Right lobe of liver (tissue), 6 donors: ENCODE results near the gene EVL. TPM values are rescaled to one million over a fixed set of nuclear protein-coding genes. Genes with fewer than 3 reads are reported as not detected.

Experiments
- ATAC-seq, 4 donors: fragments of 200-7000 bp; cut with Tn5 transposase; one replicate each; pipeline ENCODE4 v1.9.1; 2020; ENCODE audit warnings: mild to moderate bottlenecking in 4 of 4, moderate library complexity in 4 of 4
- DNase-seq, 3 donors: peaks; one replicate each; pipeline ENCODE4 v3.0.0-alpha.2; 2020
- H3K27ac ChIP-seq, 3 donors: fragments of 200-600 bp; one replicate each; pipeline ENCODE4 v1.8.0; 2022
- H3K27me3 ChIP-seq, 2 donors: fragments of 200-600 bp; one replicate each; pipeline ENCODE4 v1.8.0; 2022
- H3K36me3 ChIP-seq, 4 donors: fragments of 200-600 bp; sonication (generic) in 1 of 4; one replicate each; pipeline versions ENCODE4 v1.5.1 to v1.8.0; 2017 to 2022; ENCODE audit warnings: control low read depth in 1 of 4
- H3K4me1 ChIP-seq, 4 donors: fragments of 200-600 bp; sonication (generic) in 1 of 4; one replicate each; pipeline versions ENCODE4 v1.5.1 to v1.8.0; 2017 to 2022; ENCODE audit warnings: control low read depth in 1 of 4
- H3K4me3 ChIP-seq, 3 donors: fragments of 200-600 bp; one replicate each; pipeline ENCODE4 v1.8.0; 2022
- H3K9me3 ChIP-seq, 4 donors: fragments of 200-600 bp; sonication (generic) in 1 of 4; one replicate each; pipeline versions ENCODE4 v1.5.1 to v1.8.0; 2017 to 2022; ENCODE audit warnings: control low read depth in 1 of 4
- CTCF ChIP-seq, 4 donors: fragments of 200-600 bp in 3 of 4; fragments of 450-650 bp in 1 of 4; IDR thresholded peaks; one replicate each; pipeline versions ENCODE4 v1.5.1 to v1.8.0; 2016 to 2022; ENCODE audit warnings: antibody characterized with exemption in 4 of 4, mild to moderate bottlenecking in 2 of 4
- POLR2A ChIP-seq: fragments of 450-650 bp; IDR thresholded peaks from one replicate; pipeline ENCODE4 v1.6.1; 2017; ENCODE audit warnings: antibody characterized with exemption, mild to moderate bottlenecking
- WGBS: methylation state at CpG from one replicate; pipeline ENCODE4 v1.1.6; 2018; ENCODE audit warnings: low coverage, low lambda C conversion rate; ENCODE audit not compliant: insufficient coverage; ENCODE audit errors: missing lambda C conversion rate; 5-methylcytosine and 5-hydroxymethylcytosine counted together
- intact Hi-C, 2 donors: fragments of 100-400 bp; cut with DNase I; formaldehyde crosslinking; loops; one replicate each; pipeline versions ENCODE4 v1.11.2 to v1.14.1; 2022
- total RNA-seq, 6 experiments: library from RNA; depleted of rRNA in 2 of 6; stranded (reverse); fragments of >200 nt in 2 of 6; fragmentation: NEBNext Ultra II Directional in 3 of 6; extraction: Animal tissue kit (Norgen Biotek cat#: 25700) in 3 of 6; gene quantifications; one replicate each; pipeline versions ENCODE4 v1.1.0 to v1.2.4, GENCODE V29; 2016 to 2023
- donor health status: DM: no; HTN: yes; CAD: no.
- donor health status: DM: no; HTN: no; CAD: no.
- donor health status: DM: no; HTN: no; CAD: no.
- donor health status: DM: no; HTN: yes; CAD: no.
- donor health status: DM: no; HTN: yes; CAD: no.

The EVL gene
- total RNA-seq, 6 experiments from 2014 or later: 23.6 to 162 (median 68.4) TPM

GRCh38 chr14:100069161-100069800 is 4.1 kb downstream of the EVL start:
- no peak for TF ChIP-seq CTCF (IDR thresholded peaks at IDR 0.05)
- no peak for TF ChIP-seq POLR2A
- Histone ChIP-seq H3K27me3 (no peaks in the 10 kb centered on the region), H3K4me1 (peaks cover 0 to 5% (median 0%) of the 10 kb centered on the region in 4 donors), H3K36me3 (no peaks in the 10 kb centered on the region), H3K4me3 (no peak overlapping the region), H3K27ac (peak overlapping the region in 1 of 3 donors; percentile 13), H3K9me3 (no peaks in the 10 kb centered on the region)
- ATAC-seq (no peak), DNase-seq (no peak)
- WGBS: 92% methylated on average over 8 of the region's 9 CpGs
- intact Hi-C loops: no loop called here

GRCh38 chr14:100070310-100070709 is 5.1 kb downstream of the EVL start:
- Histone ChIP-seq H3K27ac (no peak overlapping the region), H3K27me3 (no peaks in the 10 kb centered on the region), H3K9me3 (no peaks in the 10 kb centered on the region), H3K4me1 (peaks cover 0 to 5% (median 0%) of the 10 kb centered on the region in 4 donors), H3K36me3 (no peaks in the 10 kb centered on the region), H3K4me3 (no peak overlapping the region)
- no peak for DNase-seq
- intact Hi-C loops: no loop called here
- ATAC-seq: no peak
- TF ChIP-seq POLR2A: no peak
- no peak for TF ChIP-seq CTCF (IDR thresholded peaks at IDR 0.05)
- 79% methylated on average over 6 of the region's 11 CpGs for WGBS

GRCh38 chr14:100071545-100071944 is 6.3 kb downstream of the EVL start:
- Histone ChIP-seq H3K4me3 (no peak overlapping the region), H3K4me1 (peaks cover 0 to 7% (median 0%) of the 10 kb centered on the region in 4 donors), H3K27ac (no peak overlapping the region), H3K36me3 (no peaks in the 10 kb centered on the region), H3K9me3 (no peaks in the 10 kb centered on the region), H3K27me3 (no peaks in the 10 kb centered on the region)
- intact Hi-C loops: no loop called here
- no peak for ATAC-seq
- 63% methylated on average over 3 of the region's 3 CpGs for WGBS
- DNase-seq: no peak
- TF ChIP-seq POLR2A: no peak
- TF ChIP-seq CTCF (IDR thresholded peaks at IDR 0.05): no peak

- no peak overlapping the region for H3K4me3 ChIP-seq
These were observed 7.6 kb downstream of the EVL start for GRCh38 chr14:100072783-100073346.

More at GRCh38 chr14:100072783-100073346, 7.6 kb downstream of the EVL start:
- DNase-seq: no peak
- peak in 2 of 4 donors; percentile 13 to 15 for ATAC-seq
- Histone ChIP-seq H3K27me3 (no peaks in the 10 kb centered on the region), H3K4me1 (peaks cover 0 to 9% (median 0%) of the 10 kb centered on the region in 4 donors), H3K9me3 (no peaks in the 10 kb centered on the region), H3K36me3 (no peaks in the 10 kb centered on the region), H3K27ac (no peak overlapping the region)
- no peak for TF ChIP-seq CTCF (IDR thresholded peaks at IDR 0.05)
- intact Hi-C loops: no loop called here
- WGBS: 38% methylated on average over 1 of the region's 14 CpGs
